Ureter (tissue), 1 donor: ENCODE results near the gene ZFYVE28. TPM values are rescaled to one million over a fixed set of nuclear protein-coding genes. Genes with fewer than 3 reads are reported as not detected.
"Not testable (repeated sequence)": the region's sequence is repeated elsewhere in the genome, so short reads cannot be mapped to it uniquely, and the experiment has no call there.

Experiments used
- DNase-seq: peaks from one replicate; pipeline ENCODE4 v3.0.0-alpha.2; 2020; ENCODE audit warnings: low spot score
- total RNA-seq: library from RNA; stranded (reverse); gene quantifications from one replicate; pipeline ENCODE4 v1.2.4, GENCODE V29; 2023
- donor health status: DM: yes; HTN: yes; CAD: no.

Gene ZFYVE28
- total RNA-seq, 1 donor from 2014 or later: 19.8 TPM

DNA sequence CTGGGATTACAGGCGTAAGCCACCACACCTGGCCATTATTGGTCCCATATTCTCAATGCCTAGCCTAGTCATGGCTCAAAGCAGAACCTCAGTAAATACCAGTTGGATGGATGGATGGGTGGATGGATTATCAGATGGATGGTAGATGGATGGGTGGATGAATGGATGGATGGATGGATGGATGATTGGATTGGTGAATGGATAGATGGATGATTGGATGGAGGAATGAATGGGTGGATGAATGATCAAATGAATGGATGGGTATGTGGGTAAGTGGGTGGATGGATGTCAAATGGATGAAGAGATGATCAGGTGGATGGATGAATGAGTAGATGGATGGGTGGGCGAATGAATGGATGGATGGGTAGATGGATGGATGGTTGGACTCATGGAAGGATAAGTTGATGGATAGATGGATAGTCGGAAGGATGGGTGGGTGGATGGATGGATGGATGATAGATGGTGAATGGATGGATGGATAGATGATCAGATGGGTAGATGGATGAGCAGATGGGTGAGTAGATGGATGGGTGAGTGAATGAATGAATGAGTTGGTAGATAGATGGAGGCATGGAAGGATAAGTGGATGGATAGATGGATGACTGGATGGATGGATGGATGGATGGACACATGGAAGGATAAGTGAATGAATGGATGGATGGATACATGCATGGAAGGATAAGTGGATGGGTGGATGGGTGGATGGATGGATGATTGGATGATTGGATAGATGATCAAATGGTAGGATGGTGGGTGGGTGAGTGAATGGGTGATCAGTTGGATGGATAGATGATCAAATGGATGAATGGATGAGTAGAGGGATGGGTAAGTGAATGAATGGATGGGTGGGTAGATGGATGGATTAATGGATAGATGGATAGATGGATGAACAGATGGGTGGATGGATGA lies 28.5 kb upstream of the ZFYVE28 start:
- no peak for DNase-seq

GRCh38 chr4:2445571-2445970 lies 27.1 kb upstream of the ZFYVE28 start:
- DNase-seq: no peak

- no peak for DNase-seq
Observed at GRCh38 chr4:2445130-2445529, 26.7 kb upstream of the ZFYVE28 start.

DNA sequence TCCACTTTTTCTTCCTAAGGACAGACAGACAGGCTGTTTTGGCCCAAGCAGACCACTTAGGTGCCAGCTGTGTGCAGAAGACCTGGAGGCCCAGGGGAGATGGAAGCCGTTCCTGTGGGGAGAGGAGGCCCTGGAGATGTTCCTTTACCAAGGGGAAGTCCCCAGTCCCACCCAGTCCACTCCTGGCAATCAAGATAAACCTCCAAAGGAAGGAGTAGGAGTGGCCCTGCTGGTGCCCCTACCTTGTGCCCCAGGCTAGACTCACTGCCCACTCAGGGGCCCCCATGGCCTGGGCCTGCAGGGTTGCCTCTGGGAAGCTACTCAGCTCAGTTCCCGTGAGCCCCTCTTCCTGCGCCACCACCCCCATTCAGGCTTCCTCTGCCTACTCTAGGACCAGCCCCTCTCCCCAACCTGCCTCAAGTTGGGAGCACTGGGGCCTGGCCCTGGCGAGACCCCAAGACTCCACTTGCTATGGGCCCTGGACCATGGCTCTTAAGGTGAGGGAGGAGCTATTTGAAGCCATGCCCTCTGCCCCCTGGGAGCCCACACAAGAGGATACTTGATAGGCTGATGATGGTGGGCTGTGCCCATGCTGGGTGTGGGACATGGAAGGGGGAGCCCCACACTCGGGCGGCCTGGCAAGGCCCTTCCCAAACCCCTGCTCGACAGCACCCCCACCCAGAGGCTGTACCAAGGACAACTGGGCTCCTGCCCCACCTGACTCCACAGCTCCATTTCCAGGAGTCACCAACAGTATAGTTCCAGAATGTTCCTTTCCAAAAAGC lies 25.7 kb upstream of the ZFYVE28 start:
- no peak for DNase-seq

GRCh38 chr4:2443061-2443730 lies 24.8 kb upstream of the ZFYVE28 start:
- no peak for DNase-seq

DNA sequence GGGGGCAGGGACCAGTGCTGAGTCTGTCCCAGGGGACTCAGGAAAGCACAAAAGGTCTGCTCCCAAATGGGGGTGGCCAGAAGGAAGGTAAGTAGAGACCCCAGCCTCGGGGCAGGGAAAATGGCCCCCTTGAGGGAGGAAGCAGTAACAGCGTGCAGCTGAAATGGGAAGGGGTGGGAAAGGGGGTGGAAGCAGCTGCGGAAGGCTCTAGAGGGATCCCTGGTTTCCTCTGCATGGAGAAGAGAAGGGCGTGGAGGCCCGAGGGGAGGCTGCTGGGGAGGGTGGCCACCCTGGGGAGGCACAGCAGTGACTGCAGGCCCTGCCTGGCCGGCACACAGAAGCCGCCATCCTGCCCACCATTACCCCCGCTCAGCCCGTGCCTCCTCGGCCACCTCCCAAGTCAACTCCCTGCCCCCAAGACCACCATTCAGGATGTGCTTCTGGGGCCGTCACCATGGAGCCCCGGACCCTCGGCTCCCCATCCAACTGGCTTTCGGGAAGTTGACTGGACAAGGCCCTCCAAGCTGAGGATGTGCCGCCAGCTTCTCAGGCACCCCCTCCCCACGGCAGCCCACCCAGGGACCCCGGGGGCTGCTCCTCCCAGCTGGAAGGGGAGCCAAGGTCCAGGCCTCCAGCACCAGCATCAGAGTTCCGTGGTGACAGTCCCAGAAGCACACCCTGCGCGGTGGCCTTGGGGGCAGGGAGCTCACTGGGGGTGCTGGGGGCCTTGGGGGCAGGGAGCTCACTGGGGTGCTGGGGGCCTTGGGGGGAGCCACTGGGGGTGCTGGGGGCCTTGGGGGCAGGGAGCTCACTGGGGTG lies 23.9 kb upstream of the ZFYVE28 start:
- no peak for DNase-seq

DNA sequence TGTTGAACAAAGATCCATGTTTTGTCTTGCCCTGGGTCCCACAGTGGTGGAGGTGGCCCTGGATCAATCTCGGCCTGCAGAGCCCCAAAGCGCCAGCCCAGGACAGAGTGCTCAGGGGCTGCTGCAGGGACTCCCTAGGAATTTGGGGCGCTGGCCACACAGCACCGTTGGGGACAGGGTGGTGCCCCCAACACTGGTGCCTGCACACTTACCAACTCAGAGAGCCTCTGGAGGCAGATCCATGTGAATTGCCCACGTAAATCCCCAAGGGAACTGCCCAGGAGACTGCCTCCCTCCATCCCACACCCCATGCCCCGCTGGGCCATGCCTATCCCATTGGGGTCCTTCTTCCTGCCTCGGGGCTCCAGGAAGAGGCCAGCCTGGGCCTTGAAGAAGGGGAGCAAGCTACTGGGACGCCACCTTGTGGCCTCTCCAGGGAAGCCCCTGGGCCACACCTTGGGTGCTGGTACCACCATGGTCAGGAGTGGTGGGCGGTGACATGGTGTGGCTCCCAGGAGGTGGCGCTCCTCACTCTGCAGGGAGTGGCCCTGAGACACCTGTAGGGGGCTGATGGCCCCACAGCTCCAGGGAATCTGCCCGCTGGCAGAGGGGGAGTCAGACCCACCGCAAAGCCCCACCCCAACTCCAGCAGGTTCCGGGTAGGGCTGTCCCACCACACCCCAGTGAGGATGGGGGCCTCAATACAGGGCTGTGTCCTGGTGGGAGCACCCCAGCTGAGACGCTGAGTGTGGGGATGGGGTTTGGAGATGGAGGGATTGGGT lies 23.1 kb upstream of the ZFYVE28 start:
- no peak for DNase-seq

DNA sequence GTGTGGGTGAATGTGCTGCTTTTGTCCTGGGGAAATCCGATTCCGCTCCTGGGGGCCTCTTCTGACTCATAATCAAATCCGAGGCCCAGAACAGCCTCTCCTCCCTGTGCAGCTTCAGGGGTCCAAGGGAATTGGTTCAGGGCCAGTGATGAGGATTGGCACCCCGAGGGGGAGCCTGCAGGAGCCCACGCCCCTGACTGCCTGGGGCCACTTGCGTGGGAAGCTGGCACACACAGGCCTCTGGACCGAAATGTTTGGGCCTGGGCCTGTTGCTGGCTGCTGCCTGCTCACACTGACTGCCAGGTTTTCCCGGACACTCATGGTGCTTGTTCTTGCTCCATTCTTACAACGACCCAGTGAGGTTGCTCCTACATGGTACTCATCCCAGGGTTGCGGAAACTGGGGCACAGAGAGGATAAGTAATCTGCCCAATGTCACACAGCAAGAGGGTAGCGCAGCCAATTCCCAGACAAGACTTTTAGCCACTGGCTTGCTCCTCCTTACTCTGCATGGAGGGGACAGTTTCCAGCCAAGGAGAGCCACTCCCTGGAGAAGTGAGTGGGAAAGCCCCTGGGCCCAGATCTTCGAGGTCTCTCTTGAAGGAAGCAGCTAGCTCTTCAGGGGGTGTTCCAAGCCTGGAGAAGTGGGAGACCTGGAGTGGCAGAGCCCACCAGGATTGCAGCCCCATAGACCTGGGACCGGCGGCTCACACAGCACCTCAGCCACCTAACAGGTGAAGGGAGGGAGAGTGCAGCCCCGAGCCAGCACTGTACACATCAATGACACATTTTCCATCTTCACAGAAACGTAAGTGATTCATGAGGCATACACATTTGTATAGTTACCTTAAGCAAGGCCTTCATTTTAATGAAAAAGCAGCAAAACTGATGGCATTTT lies 20.6 kb upstream of the ZFYVE28 start:
- no peak for DNase-seq

- DNase-seq: no peak
Observed at GRCh38 chr4:2437475-2438215, 19.2 kb upstream of the ZFYVE28 start.

- DNase-seq: no peak
Observed at GRCh38 chr4:2436761-2437474, 18.5 kb upstream of the ZFYVE28 start.

GRCh38 chr4:2436301-2436700 lies 17.9 kb upstream of the ZFYVE28 start:
- DNase-seq: no peak

GRCh38 chr4:2434420-2434819 lies 16.0 kb upstream of the ZFYVE28 start:
- DNase-seq: no peak

DNA sequence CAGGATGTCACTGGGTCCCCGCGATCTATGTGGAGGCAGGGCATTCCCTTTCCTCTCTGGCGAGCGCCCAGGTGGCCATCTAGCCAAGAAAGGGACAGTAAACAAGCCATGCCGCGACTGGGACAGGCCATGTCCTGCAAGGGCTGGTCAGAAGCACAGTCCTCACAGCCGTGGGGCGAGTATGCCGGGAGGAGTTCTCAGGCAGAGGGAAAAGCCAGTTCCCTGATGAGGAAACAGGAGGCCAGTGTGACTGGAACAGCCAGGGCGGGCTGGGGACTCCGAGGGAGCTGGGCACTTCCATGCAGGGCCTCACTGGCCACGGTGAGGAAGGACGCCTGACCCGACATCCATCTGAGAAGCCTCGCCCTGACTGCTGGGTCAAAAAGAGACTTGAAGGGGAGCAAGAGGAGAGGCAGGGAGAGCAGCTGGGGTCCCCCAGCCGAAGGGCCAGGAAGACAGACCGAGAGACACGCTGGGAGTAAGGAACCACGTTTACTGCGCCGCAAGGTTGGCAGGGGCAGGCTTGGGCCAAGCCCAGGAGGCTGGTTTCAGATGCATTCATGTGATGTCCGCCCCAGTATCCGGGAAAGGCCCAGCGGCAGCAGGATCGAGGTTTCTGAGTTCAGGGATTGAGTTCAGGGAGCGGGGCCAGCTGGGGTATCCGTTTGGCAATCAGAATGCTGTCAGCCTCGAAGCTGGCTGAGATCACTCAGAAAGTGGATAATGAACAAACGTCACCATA lies 15.3 kb upstream of the ZFYVE28 start:
- DNase-seq: no peak

- no peak for DNase-seq
Observed at GRCh38 chr4:2432991-2433530, 14.6 kb upstream of the ZFYVE28 start.

DNA sequence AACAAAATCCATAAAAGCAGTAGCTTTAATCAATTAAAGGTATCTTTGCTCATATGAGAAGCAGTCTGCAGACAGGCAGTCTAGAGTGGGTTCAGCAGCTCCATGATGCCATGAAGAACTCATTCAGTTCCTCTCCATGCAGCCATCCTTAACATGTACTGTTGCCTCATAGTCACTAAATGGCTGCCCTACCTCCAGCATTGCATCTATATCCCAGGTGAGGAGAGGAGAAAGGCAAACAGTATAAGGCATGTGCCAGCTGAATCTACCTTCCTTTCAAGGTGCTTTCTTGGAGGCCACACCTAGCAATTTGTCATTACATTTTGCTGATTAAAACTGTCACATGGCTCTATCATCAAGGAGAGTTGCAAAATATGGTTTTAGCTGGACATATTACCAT lies 13.6 kb upstream of the ZFYVE28 start:
- DNase-seq: no peak

GRCh38 chr4:2429945-2430757 lies 11.7 kb upstream of the ZFYVE28 start:
- DNase-seq: not testable (repeated sequence)
